Renal cortical epithelial cell (primary cell): ENCODE results near the gene LPIN1. TPM values are rescaled to one million over a fixed set of nuclear protein-coding genes. Genes with fewer than 3 reads are reported as not detected.

Source experiments
- DNase-seq: peaks from one replicate; pipeline ENCODE4 v3.0.0-alpha.2; 2011; ENCODE audit warnings: low read depth
- total RNA-seq: library from RNA; depleted of rRNA; stranded (reverse); fragments of >200 nt; gene quantifications from 2 replicates; pipeline ENCODE4 v1.2.3, GENCODE V29; 2014

LPIN1 gene
- total RNA-seq, 1 donor from 2014 or later, result 33.8 TPM

DNA sequence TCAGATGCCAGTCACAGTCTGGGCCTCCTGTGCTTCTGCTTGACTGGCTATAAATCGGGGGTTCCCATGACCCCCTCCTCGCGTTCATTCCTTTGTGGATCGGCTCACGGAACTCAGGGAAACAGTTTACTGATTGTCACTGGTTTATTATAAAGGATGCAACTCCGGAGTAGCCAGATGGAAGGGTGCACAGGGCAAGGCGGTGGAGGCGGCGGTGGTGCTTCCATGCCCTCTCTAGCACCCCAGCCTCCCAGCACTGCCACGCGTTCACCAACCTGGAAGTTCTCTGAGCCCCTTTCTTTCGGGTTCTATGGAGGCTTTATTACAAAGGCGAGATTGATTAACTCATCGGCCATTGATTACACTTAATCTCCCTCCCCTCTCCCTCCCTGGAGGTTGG, 15.6 kb downstream of the LPIN1 start:
- no peak for DNase-seq

DNA sequence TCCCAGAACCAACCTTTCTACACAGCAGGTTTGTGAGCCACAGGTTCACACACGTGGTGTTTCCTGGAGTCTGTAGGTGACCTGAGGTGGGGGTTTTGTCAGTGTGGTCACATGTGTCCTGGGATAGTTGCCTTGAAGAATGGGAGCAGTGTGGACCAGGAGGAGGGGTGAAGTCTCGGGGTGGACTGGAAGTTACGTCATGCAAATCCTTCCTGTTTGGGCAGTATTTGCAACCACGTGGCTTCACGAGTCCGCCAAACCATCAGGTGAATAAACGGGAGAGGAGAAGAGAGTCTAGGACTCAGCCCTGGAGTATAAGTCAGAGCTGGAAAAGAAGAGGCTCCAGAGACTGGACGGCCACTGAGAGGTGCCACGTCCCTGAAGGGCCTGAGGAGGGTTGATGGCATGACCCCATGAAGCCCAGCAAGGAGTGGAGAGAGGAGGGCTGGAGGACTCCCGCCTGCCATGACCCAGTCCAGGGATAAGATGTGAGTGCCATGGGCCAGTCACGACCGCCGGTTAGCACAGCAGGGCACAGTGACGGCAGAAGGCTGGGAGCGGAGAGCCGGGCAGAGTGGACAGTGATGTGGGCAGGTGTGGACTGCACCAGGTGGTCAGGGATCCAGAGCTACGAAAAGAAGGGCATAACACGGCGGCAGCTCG, 16.5 kb downstream of the LPIN1 start:
- DNase-seq, result no peak

DNA sequence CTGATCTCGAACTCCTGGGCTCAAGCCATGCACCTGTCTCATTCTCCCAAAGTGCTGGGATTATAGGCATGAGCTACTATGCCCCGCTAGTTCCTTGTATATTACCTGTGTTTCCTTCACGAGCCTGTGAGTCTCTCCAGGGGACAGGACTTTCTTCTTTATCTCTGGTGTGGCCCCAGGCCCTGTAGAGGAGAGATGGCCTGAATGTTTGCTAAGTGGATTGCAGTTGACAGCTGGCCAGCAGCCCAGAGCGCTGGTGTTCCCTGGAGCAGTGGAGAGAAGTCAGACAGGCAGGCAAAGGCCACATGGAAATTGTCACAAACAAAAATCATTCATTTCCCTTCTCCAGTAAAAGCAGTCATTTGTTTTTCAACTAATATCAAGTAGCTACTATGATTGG, 17.9 kb downstream of the LPIN1 start:
- no peak for DNase-seq

DNA sequence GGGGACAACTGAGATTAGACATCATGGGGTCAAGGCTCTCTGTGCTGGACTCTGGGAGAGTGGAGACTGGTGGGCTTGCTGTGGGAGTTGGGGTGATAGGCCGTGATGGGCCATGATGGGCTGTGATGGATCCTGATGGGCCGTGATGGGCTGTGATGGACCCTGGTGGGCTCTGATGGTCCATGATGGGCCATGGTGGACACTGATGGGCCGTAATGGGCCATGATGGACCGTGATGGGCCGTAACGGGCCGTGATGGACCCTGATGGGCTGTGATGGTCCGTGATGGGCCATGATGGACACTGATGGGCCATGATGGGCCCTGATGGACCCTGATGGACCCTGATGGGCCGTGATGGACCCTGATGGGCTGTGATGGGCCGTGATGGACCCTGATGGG, 18.5 kb downstream of the LPIN1 start:
- DNase-seq, result no peak

- DNase-seq, result no peak
Observed at GRCh38 chr2:11765501-11765900, 19.1 kb downstream of the LPIN1 start.

DNA sequence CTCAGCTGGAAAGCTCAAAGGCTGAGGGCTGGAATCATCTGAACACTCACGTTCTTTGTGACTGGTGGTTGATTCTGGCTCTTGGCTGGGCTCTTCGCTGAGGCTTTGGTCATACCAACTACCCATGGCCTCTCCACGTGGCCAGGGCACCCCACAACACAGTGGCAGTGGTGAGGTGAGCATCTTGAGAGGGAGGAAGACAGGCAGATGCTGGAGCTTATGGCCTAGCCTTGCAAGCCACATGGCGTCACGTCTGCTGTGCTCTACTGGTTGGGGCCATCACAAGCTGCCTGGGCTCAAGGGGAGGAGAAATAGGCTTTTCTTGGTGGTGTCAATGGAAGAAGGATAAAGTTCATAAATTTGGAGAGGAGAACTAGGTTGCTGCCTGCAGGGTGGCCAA, 19.6 kb downstream of the LPIN1 start:
- no peak for DNase-seq

DNA sequence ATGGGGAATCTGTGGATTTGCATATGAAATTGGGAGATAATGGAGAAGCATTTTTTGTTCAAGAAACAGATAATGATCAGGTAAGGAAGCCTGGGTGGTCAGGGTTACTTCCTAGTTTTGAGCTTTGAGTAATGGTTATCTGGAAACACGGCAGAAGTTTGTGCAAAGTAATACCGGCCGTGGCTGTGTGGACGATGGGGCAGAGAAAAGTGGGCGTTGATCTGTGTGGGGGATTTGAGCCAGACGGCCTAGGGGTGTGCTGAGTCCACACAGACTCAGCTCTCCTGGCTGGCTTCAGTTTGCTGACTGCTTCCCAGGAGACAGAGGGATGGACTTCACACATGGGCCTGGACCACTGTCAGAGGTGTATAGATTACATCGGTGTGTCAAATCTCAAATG, 21.3 kb downstream of the LPIN1 start:
- DNase-seq, result no peak

GRCh38 chr2:11768946-11769345, 22.5 kb downstream of the LPIN1 start:
- no peak for DNase-seq

- DNase-seq, result no peak
Observed at GRCh38 chr2:11769516-11769915, 23.1 kb downstream of the LPIN1 start.

- DNase-seq, result no peak
Observed at GRCh38 chr2:11770531-11771188, 24.2 kb downstream of the LPIN1 start.

GRCh38 chr2:11771971-11772615, 25.7 kb downstream of the LPIN1 start:
- DNase-seq, result no peak

DNA sequence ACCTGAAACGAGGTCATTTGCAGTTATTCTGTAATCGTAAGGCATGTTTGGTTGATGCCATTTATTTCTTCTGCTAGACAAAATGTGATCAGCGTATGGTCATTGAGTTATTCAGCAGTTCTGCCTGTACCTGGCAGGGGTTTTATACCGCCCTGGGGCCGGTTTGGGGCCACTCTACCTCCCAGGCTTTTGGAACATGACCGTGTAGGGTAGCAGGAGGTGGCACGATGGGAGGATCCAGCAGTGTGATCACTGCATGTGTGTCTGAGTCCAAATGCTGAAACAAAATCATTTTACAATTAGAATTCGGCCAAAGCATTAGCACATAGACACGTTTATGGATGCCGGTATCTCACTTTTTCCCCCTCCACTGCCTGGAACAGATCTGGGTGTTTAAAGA, 26.7 kb downstream of the LPIN1 start:
- no peak for DNase-seq

- DNase-seq, result no peak
Observed at GRCh38 chr2:11773747-11774525, 27.5 kb downstream of the LPIN1 start.

DNA sequence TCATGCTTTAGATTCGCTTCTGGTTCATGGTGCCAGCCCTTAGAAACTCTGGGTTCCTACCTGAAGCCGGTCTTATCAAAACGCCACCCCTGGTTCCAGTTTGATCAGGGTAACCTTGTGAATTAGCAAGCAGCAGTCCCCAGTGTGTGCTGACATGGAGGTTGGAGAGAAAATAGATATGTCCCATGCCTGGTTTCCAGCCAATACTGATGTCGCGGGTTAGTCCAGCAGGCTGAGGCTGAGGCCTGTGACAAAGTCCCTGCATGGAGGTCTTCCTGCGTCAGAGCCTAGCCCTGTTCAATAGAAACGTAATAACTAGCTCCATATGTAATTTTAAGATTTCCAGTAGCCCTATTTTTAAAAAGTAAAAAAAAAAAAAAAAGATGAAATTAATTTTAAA, 28.2 kb downstream of the LPIN1 start:
- DNase-seq, result no peak

DNA sequence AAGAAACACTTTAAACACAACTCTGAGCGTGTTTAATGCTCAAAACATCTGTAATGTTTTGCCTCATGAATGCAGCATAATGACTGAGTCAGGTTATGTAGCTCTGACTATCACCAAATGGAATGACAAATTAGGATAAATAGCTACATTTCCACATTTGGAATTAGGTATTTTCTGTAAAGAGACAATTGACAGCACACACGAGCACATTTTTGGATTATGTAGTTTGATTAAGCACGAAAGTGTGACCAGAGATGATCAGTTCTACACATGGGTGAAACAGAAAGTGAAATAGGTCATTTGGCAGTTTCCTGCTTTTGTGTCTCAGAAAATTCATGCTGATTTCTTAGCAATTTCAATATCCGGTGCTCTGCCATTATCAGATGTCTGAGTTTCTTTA, 29.0 kb downstream of the LPIN1 start:
- no peak for DNase-seq

- DNase-seq, result no peak
Observed at GRCh38 chr2:11777066-11777782, 30.8 kb downstream of the LPIN1 start.

DNA sequence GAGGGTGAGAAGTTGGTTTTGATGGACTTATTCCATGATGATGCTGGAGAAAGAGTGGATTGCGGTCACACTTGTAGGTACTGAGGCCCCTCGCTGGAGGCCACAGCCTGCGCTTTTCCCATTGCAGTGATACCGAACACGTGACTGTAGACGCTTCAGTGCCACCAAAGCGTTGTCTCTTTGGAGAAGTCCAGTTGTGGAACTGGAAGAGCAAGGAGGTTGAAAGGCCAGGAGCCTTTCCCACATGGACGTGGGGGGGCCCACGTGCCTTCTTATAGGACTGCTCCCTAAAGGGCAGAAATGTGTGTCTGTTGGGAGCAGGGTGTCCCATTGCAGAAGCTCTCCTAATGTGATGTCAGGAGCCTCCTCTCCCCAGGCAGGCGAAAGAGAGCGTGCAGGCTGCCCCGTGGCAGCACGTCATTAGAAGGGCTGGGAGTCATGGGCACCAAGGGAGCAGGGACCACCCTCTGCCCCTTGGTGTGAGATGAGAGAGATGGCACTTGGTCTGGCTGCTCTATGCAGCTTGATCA, 31.5 kb downstream of the LPIN1 start:
- DNase-seq, result no peak

GRCh38 chr2:11778416-11778815, 32.0 kb downstream of the LPIN1 start:
- no peak for DNase-seq

GRCh38 chr2:11778923-11779757, 32.7 kb downstream of the LPIN1 start:
- peak; percentile 17 for DNase-seq

GRCh38 chr2:11781602-11782001, 35.2 kb downstream of the LPIN1 start:
- no peak for DNase-seq

- DNase-seq, result no peak
Observed at GRCh38 chr2:11784280-11784679, 37.8 kb downstream of the LPIN1 start.
